HEK293 (cell line): ENCODE results near the gene ZNF483.

Experiments used
- GLI2 ChIP-seq: fragments of 450-650 bp; formaldehyde crosslinking; IDR thresholded peaks from 2 replicates; pipeline ENCODE4; 2017; ENCODE audit warnings: missing biosample characterization, missing genetic modification characterization, low read depth, borderline replicate concordance
- KLF1 ChIP-seq: fragments of 450-650 bp; formaldehyde crosslinking; IDR thresholded peaks from 2 replicates; pipeline ENCODE4 v1.5.1; 2016; ENCODE audit warnings: missing biosample characterization, missing genetic modification characterization
- SCRT2 ChIP-seq: fragments of 450-650 bp; formaldehyde crosslinking; IDR thresholded peaks from 2 replicates; pipeline ENCODE4 v1.5.1; 2016; ENCODE audit warnings: missing biosample characterization, missing genetic modification characterization
- ZFP37 ChIP-seq: fragments of 450-650 bp; formaldehyde crosslinking; IDR thresholded peaks from 2 replicates; pipeline ENCODE4 v1.5.1; 2016; ENCODE audit warnings: missing biosample characterization, missing genetic modification characterization
- ZNF112 ChIP-seq: fragments of 450-650 bp; formaldehyde crosslinking; IDR thresholded peaks from 2 replicates; pipeline ENCODE4 v1.5.0; 2017; ENCODE audit warnings: missing biosample characterization, missing genetic modification characterization
- ZNF169 ChIP-seq: fragments of 450-650 bp; formaldehyde crosslinking; IDR thresholded peaks from 2 replicates; pipeline ENCODE4 v1.5.1; 2016; ENCODE audit warnings: missing biosample characterization, missing genetic modification characterization
- ZNF184 ChIP-seq: fragments of 450-650 bp; IDR thresholded peaks from 2 replicates; pipeline ENCODE4 v1.5.1; 2018; ENCODE audit warnings: missing biosample characterization, mild to moderate bottlenecking, missing genetic modification characterization
- ZNF214 ChIP-seq: fragments of 450-650 bp; formaldehyde crosslinking; IDR thresholded peaks from 2 replicates; pipeline ENCODE4 v1.5.1; 2017; ENCODE audit warnings: missing biosample characterization, mild to moderate bottlenecking, missing genetic modification characterization, borderline replicate concordance
- ZNF324 ChIP-seq: fragments of 450-650 bp; formaldehyde crosslinking; IDR thresholded peaks from 2 replicates; pipeline ENCODE4 v1.5.1; 2016; ENCODE audit warnings: missing biosample characterization, missing genetic modification characterization
- ZNF341 ChIP-seq: fragments of 450-650 bp; formaldehyde crosslinking; IDR thresholded peaks from 2 replicates; pipeline ENCODE4; 2016; ENCODE audit warnings: low read depth, missing biosample characterization, missing genetic modification characterization
- ZNF391 ChIP-seq: fragments of 450-650 bp; formaldehyde crosslinking; IDR thresholded peaks from 2 replicates; pipeline ENCODE4 v1.5.1; 2016; ENCODE audit warnings: low read depth, missing biosample characterization, missing genetic modification characterization, borderline replicate concordance
- ZNF610 ChIP-seq: fragments of 450-650 bp; formaldehyde crosslinking; IDR thresholded peaks from 2 replicates; pipeline ENCODE4 v1.5.1; 2016; ENCODE audit warnings: missing biosample characterization, missing genetic modification characterization, borderline replicate concordance
- ZNF629 ChIP-seq: fragments of 450-650 bp; formaldehyde crosslinking; IDR thresholded peaks from 2 replicates; pipeline ENCODE4 v1.5.1; 2017; ENCODE audit warnings: missing biosample characterization, missing genetic modification characterization
- ZSCAN23 ChIP-seq: fragments of 450-650 bp; formaldehyde crosslinking; IDR thresholded peaks from 2 replicates; pipeline ENCODE4 v1.5.1; 2016; ENCODE audit warnings: missing biosample characterization, missing genetic modification characterization
- TF ChIP-seq, protein P1 (sequence below): fragments of 450-650 bp; formaldehyde crosslinking; IDR thresholded peaks from 2 replicates; pipeline ENCODE4 v1.5.1; 2016; ENCODE audit warnings: missing biosample characterization, missing genetic modification characterization, low read depth
- TF ChIP-seq, protein P2 (sequence below): fragments of 450-650 bp; formaldehyde crosslinking; IDR thresholded peaks from 2 replicates; pipeline ENCODE4 v1.5.1; 2017; ENCODE audit warnings: missing biosample characterization, missing genetic modification characterization
- TF ChIP-seq, protein P3 (sequence below): fragments of 450-650 bp; formaldehyde crosslinking; IDR thresholded peaks from 2 replicates; pipeline ENCODE4 v1.5.1; 2016; ENCODE audit warnings: missing biosample characterization, missing genetic modification characterization
- TF ChIP-seq, protein P4 (sequence below): fragments of 450-650 bp; formaldehyde crosslinking; IDR thresholded peaks from 2 replicates; pipeline ENCODE4 v1.5.1; 2016; ENCODE audit warnings: missing biosample characterization, missing genetic modification characterization
- TF ChIP-seq, protein P5 (sequence below): fragments of 450-650 bp; formaldehyde crosslinking; IDR thresholded peaks from 2 replicates; pipeline ENCODE4 v1.5.1; 2016; ENCODE audit warnings: missing biosample characterization, missing genetic modification characterization
- TF ChIP-seq, protein P6 (sequence below): fragments of 450-650 bp; IDR thresholded peaks from 2 replicates; pipeline ENCODE4 v1.5.1; 2018; ENCODE audit warnings: missing biosample characterization, missing genetic modification characterization

ZNF483 gene

DNA sequence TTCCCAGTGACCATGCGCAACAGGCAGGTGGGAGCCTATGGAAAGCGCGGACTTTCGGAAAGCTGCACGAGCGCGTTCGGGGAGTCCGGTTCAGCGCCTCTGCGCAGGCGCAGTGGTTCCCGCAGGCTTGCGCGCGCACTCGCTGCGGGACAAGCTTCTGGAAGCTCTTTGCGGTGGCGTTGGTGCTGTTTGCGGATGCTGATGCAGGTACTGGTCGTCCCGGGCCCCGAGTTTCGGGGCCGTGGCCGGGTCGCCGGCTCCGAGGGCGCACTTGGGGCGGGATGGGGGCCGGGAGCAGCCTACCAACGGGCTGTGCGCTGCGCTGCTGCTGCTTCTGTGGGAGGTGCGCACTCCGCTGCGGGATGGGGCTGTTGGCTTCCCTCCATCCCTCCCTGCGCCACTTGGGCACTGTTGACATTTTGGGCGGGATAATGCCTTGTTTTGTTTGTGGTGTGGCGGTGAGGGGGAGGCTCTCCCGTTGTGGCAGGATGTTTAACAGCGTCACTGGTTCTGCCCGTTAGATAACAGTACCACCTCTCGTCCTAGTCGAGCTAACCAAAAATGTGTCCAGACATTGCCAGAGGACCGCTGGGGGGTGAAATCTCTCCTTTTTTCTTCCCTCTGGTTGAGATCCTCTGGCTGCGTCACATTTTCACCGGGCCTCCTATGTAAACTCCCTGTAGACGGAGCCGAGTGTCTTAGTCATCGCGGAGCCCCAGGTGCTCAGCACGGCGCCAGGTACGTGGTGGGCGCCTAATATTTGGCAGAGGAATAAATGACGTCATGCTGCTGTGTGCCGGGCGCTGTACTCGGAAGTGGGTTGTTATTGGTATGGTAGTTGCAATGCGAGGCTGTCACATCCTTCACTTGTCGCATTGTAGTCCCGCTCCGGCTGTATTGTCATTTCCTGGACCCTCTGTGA, at the start of gene ZNF483 (continued):
- TF ChIP-seq, protein P1, sequence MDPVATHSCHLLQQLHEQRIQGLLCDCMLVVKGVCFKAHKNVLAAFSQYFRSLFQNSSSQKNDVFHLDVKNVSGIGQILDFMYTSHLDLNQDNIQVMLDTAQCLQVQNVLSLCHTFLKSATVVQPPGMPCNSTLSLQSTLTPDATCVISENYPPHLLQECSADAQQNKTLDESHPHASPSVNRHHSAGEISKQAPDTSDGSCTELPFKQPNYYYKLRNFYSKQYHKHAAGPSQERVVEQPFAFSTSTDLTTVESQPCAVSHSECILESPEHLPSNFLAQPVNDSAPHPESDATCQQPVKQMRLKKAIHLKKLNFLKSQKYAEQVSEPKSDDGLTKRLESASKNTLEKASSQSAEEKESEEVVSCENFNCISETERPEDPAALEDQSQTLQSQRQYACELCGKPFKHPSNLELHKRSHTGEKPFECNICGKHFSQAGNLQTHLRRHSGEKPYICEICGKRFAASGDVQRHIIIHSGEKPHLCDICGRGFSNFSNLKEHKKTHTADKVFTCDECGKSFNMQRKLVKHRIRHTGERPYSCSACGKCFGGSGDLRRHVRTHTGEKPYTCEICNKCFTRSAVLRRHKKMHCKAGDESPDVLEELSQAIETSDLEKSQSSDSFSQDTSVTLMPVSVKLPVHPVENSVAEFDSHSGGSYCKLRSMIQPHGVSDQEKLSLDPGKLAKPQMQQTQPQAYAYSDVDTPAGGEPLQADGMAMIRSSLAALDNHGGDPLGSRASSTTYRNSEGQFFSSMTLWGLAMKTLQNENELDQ (tag by site-specific recombination): no peak
- TF ChIP-seq, protein P2, sequence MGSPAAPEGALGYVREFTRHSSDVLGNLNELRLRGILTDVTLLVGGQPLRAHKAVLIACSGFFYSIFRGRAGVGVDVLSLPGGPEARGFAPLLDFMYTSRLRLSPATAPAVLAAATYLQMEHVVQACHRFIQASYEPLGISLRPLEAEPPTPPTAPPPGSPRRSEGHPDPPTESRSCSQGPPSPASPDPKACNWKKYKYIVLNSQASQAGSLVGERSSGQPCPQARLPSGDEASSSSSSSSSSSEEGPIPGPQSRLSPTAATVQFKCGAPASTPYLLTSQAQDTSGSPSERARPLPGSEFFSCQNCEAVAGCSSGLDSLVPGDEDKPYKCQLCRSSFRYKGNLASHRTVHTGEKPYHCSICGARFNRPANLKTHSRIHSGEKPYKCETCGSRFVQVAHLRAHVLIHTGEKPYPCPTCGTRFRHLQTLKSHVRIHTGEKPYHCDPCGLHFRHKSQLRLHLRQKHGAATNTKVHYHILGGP (tag by site-specific recombination): no peak
- peak; percentile 98 for TF ChIP-seq SCRT2 (tag by site-specific recombination)
- no peak for TF ChIP-seq ZNF184 (tag by site-specific recombination)
- TF ChIP-seq, protein P3, sequence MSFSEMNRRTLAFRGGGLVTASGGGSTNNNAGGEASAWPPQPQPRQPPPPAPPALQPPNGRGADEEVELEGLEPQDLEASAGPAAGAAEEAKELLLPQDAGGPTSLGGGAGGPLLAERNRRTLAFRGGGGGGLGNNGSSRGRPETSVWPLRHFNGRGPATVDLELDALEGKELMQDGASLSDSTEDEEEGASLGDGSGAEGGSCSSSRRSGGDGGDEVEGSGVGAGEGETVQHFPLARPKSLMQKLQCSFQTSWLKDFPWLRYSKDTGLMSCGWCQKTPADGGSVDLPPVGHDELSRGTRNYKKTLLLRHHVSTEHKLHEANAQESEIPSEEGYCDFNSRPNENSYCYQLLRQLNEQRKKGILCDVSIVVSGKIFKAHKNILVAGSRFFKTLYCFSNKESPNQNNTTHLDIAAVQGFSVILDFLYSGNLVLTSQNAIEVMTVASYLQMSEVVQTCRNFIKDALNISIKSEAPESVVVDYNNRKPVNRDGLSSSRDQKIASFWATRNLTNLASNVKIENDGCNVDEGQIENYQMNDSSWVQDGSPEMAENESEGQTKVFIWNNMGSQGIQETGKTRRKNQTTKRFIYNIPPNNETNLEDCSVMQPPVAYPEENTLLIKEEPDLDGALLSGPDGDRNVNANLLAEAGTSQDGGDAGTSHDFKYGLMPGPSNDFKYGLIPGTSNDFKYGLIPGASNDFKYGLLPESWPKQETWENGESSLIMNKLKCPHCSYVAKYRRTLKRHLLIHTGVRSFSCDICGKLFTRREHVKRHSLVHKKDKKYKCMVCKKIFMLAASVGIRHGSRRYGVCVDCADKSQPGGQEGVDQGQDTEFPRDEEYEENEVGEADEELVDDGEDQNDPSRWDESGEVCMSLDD (tag by site-specific recombination): 0 out of 2 replicates have a peak, but pooled peaks have one; percentile 30
- TF ChIP-seq, protein P4, sequence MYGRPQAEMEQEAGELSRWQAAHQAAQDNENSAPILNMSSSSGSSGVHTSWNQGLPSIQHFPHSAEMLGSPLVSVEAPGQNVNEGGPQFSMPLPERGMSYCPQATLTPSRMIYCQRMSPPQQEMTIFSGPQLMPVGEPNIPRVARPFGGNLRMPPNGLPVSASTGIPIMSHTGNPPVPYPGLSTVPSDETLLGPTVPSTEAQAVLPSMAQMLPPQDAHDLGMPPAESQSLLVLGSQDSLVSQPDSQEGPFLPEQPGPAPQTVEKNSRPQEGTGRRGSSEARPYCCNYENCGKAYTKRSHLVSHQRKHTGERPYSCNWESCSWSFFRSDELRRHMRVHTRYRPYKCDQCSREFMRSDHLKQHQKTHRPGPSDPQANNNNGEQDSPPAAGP (tag by site-specific recombination): peak; percentile 94
- TF ChIP-seq ZNF391 (tag by site-specific recombination): no peak
- TF ChIP-seq ZNF324: no peak
- TF ChIP-seq ZNF610 (tag by site-specific recombination): no peak
- TF ChIP-seq ZNF112 (tag by site-specific recombination): no peak
- TF ChIP-seq, protein P5, sequence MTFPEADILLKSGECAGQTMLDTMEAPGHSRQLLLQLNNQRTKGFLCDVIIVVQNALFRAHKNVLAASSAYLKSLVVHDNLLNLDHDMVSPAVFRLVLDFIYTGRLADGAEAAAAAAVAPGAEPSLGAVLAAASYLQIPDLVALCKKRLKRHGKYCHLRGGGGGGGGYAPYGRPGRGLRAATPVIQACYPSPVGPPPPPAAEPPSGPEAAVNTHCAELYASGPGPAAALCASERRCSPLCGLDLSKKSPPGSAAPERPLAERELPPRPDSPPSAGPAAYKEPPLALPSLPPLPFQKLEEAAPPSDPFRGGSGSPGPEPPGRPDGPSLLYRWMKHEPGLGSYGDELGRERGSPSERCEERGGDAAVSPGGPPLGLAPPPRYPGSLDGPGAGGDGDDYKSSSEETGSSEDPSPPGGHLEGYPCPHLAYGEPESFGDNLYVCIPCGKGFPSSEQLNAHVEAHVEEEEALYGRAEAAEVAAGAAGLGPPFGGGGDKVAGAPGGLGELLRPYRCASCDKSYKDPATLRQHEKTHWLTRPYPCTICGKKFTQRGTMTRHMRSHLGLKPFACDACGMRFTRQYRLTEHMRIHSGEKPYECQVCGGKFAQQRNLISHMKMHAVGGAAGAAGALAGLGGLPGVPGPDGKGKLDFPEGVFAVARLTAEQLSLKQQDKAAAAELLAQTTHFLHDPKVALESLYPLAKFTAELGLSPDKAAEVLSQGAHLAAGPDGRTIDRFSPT: peak; percentile 46; the same call in 1 of the 2 replicates
- no peak for TF ChIP-seq ZFP37 (tag by site-specific recombination)
- TF ChIP-seq ZNF169: no peak
- TF ChIP-seq ZNF629 (tag by site-specific recombination): peak; percentile 76
- TF ChIP-seq, protein P6, sequence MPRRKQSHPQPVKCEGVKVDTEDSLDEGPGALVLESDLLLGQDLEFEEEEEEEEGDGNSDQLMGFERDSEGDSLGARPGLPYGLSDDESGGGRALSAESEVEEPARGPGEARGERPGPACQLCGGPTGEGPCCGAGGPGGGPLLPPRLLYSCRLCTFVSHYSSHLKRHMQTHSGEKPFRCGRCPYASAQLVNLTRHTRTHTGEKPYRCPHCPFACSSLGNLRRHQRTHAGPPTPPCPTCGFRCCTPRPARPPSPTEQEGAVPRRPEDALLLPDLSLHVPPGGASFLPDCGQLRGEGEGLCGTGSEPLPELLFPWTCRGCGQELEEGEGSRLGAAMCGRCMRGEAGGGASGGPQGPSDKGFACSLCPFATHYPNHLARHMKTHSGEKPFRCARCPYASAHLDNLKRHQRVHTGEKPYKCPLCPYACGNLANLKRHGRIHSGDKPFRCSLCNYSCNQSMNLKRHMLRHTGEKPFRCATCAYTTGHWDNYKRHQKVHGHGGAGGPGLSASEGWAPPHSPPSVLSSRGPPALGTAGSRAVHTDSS (tag by site-specific recombination): no peak
- TF ChIP-seq ZNF214 (tag by site-specific recombination): no peak
- TF ChIP-seq ZNF341 (tag by site-specific recombination): peak; percentile 96
- TF ChIP-seq KLF1: peak; percentile 69
- TF ChIP-seq GLI2 (tag by site-specific recombination): no peak
- TF ChIP-seq ZSCAN23 (tag by site-specific recombination): no peak
